ENCODE data around the gene RHBDF2. TPM values are rescaled to one million over a fixed set of nuclear protein-coding genes. Genes with fewer than 3 reads are reported as not detected.
A peak's percentile ranks its signal among the peaks of the same experiment; 100 is the strongest.

The RHBDF2 gene
- 11.8 and 12.1 TPM in 2 replicates for total RNA-seq
- long read RNA-seq: 0 reads

- no peak for TF ChIP-seq CTCF (IDR thresholded peaks at IDR 0.05; ENCODE audit: unreplicated experiment)
- peak within 1 kb of the TSS; percentile 74 for H3K4me3 Mint-ChIP-seq (ENCODE audit: low read depth)
- H3K36me3 Mint-ChIP-seq (ENCODE audit: insufficient read depth): no peaks in the 10 kb centered on the region
- H3K27me3 Mint-ChIP-seq: peaks cover 26% of the 10 kb centered on the region
- H3K27ac Mint-ChIP-seq: peak within 1 kb of the TSS; percentile 2
- DNase-seq (ENCODE audit: low spot score, unreplicated experiment): peak; percentile 89
- H3K9me3 Mint-ChIP-seq (ENCODE audit: low read depth): no peaks in the 10 kb centered on the region
- peaks cover 23% of the 10 kb centered on the region for H3K4me1 Mint-ChIP-seq (ENCODE audit: low read depth)
Measured at GRCh38 chr17:76501018-76501826, at the start of gene RHBDF2. RHBDF2 (minus strand) TSS chr17:76501423; CDS start chr17:76481524, 19,899 bp downstream.

- Mint-ChIP-seq H3K36me3 (ENCODE audit: insufficient read depth) (no peaks in the 10 kb centered on the region), H3K9me3 (ENCODE audit: low read depth) (no peaks in the 10 kb centered on the region), H3K4me1 (ENCODE audit: low read depth) (peaks cover 13% of the 10 kb centered on the region), H3K4me3 (ENCODE audit: low read depth) (no peak overlapping the region), H3K27me3 (peaks cover 8% of the 10 kb centered on the region), H3K27ac (peak overlapping the region; percentile 15)
- no peak for TF ChIP-seq CTCF (IDR thresholded peaks at IDR 0.05; ENCODE audit: unreplicated experiment)
- DNase-seq (ENCODE audit: low spot score, unreplicated experiment): no peak
Measured at GRCh38 chr17:76549539-76549938, 48.3 kb upstream of the RHBDF2 start.

GRCh38 chr17:76549215-76549518 is 47.9 kb upstream of the RHBDF2 start:
- no peak for TF ChIP-seq CTCF (IDR thresholded peaks at IDR 0.05; ENCODE audit: unreplicated experiment)

GRCh38 chr17:76548378-76549214 is 47.4 kb upstream of the RHBDF2 start:
- Mint-ChIP-seq H3K4me3 (ENCODE audit: low read depth) (no peak overlapping the region), H3K4me1 (ENCODE audit: low read depth) (peaks cover 18% of the 10 kb centered on the region), H3K27me3 (peaks cover 16% of the 10 kb centered on the region), H3K36me3 (ENCODE audit: insufficient read depth) (no peaks in the 10 kb centered on the region), H3K9me3 (ENCODE audit: low read depth) (no peaks in the 10 kb centered on the region), H3K27ac (no peak overlapping the region)
- DNase-seq (ENCODE audit: low spot score, unreplicated experiment): no peak
- TF ChIP-seq CTCF (IDR thresholded peaks at IDR 0.05; ENCODE audit: unreplicated experiment): no peak

More at GRCh38 chr17:76549215-76549518, 47.9 kb upstream of the RHBDF2 start:
- Mint-ChIP-seq H3K4me1 (ENCODE audit: low read depth) (peaks cover 13% of the 10 kb centered on the region), H3K36me3 (ENCODE audit: insufficient read depth) (no peaks in the 10 kb centered on the region), H3K27ac (peak overlapping the region; percentile 15), H3K9me3 (ENCODE audit: low read depth) (no peaks in the 10 kb centered on the region), H3K4me3 (ENCODE audit: low read depth) (no peak overlapping the region), H3K27me3 (peaks cover 11% of the 10 kb centered on the region)
- no peak for DNase-seq (ENCODE audit: low spot score, unreplicated experiment)

GRCh38 chr17:76547642-76548202 is 46.5 kb upstream of the RHBDF2 start:
- H3K36me3 Mint-ChIP-seq (ENCODE audit: insufficient read depth): no peaks in the 10 kb centered on the region
- no peak for DNase-seq (ENCODE audit: low spot score, unreplicated experiment)
- peaks cover 25% of the 10 kb centered on the region for H3K27me3 Mint-ChIP-seq
- H3K4me1 Mint-ChIP-seq (ENCODE audit: low read depth): peaks cover 18% of the 10 kb centered on the region
- H3K9me3 Mint-ChIP-seq (ENCODE audit: low read depth): no peaks in the 10 kb centered on the region
- no peak overlapping the region for H3K27ac Mint-ChIP-seq
- no peak for TF ChIP-seq CTCF (IDR thresholded peaks at IDR 0.05; ENCODE audit: unreplicated experiment)
- no peak overlapping the region for H3K4me3 Mint-ChIP-seq (ENCODE audit: low read depth)
